ENCODE results near the gene OR11H7.
"Not testable (repeated sequence)": the region's sequence is repeated elsewhere in the genome, so short reads cannot be mapped to it uniquely, and the experiment has no call there.

Gene OR11H7

DNA sequence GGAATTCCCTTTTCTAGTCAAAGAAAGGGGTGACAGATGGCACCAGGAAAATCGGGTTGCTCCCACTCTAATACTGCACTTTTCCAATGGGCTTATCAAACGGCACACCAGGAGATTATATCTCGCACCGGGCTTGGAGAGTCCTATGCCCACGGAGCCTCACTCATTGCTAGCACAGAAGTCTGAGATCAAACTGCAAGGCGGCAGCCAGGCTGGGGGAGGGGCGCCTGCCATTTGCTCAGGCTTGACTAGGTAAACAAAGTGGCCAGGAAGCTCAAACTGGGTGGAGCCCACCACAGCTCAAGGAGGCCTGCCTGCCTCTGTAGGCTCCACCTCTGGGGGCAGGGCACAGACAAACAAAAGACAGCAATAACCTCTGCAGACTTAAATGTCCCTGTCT lies 51.5 kb downstream of the OR11H7 start:
- not testable (repeated sequence) for DNase-seq

Measured in NCI-H2029 (cell line).